H9 (cell line): ENCODE measurements around the gene LEFTY2. TPM values are rescaled to one million over a fixed set of nuclear protein-coding genes. Genes with fewer than 3 reads are reported as not detected.

ENCODE experiments used
- DNase-seq: peaks from one replicate; pipeline ENCODE4 v3.0.0-alpha.2; 2017
- H2AFZ ChIP-seq: one replicate; pipeline ENCODE4 v1.6.1; 2013; ENCODE audit warnings: mild to moderate bottlenecking, low read length, control low read depth, moderate library complexity
- H2AK5ac ChIP-seq: 2 replicates; pipeline ENCODE4 v1.6.1; 2013; ENCODE audit warnings: low read length, control low read depth, mixed read lengths; ENCODE audit not compliant: insufficient read length
- H2BK120ac ChIP-seq: one replicate; pipeline ENCODE4 v1.6.1; 2013; ENCODE audit warnings: low read depth, mild to moderate bottlenecking, low read length, control low read depth, inconsistent platforms; ENCODE audit not compliant: poor library complexity, severe bottlenecking
- H2BK12ac ChIP-seq: 2 replicates; pipeline ENCODE4 v1.6.1; 2013; ENCODE audit warnings: low read length, control low read depth, mixed read lengths, low read depth; ENCODE audit not compliant: insufficient read length
- H2BK15ac ChIP-seq: 2 replicates; pipeline ENCODE4 v1.6.1; 2013; ENCODE audit warnings: low read depth, low read length, control low read depth
- H2BK20ac ChIP-seq: one replicate; pipeline ENCODE4 v1.6.1; 2013; ENCODE audit warnings: low read depth, mild to moderate bottlenecking, low read length, control low read depth, inconsistent platforms; ENCODE audit not compliant: poor library complexity, severe bottlenecking
- H2BK5ac ChIP-seq: 2 replicates; pipeline ENCODE4 v1.6.1; 2013; ENCODE audit warnings: low read length, control low read depth, mixed read lengths; ENCODE audit not compliant: insufficient read length
- H3K14ac ChIP-seq: 2 replicates; pipeline ENCODE4 v1.6.1; 2013; ENCODE audit warnings: low read length, control low read depth; ENCODE audit not compliant: insufficient read depth
- H3K18ac ChIP-seq: 2 replicates; pipeline ENCODE4 v1.6.1; 2013; ENCODE audit warnings: low read depth, mild to moderate bottlenecking, mixed read lengths, low read length, control low read depth; ENCODE audit not compliant: insufficient read length
- H3K23ac ChIP-seq: 2 replicates; pipeline ENCODE4 v1.6.1; 2013; ENCODE audit warnings: low read length, control low read depth, mixed read lengths, low read depth; ENCODE audit not compliant: insufficient read length
- H3K23me2 ChIP-seq: 2 replicates; pipeline ENCODE4 v1.6.1; 2013; ENCODE audit warnings: low read depth, mild to moderate bottlenecking, mixed read lengths, low read length, control low read depth; ENCODE audit not compliant: insufficient read length, poor library complexity, severe bottlenecking
- H3K27ac ChIP-seq: 2 replicates; pipeline ENCODE4 v1.5.1; 2013; ENCODE audit warnings: low read length, control low read depth, mixed read lengths, low read depth; ENCODE audit not compliant: insufficient read length
- H3K27me3 ChIP-seq: 2 replicates; pipeline ENCODE4 v1.6.1; 2013; ENCODE audit warnings: low read length, control low read depth, inconsistent platforms; ENCODE audit not compliant: insufficient read depth
- H3K4ac ChIP-seq: 2 replicates; pipeline ENCODE4 v1.6.1; 2013; ENCODE audit warnings: low read depth, mild to moderate bottlenecking, control low read depth, inconsistent platforms, low read length, moderate library complexity
- H3K4me1 ChIP-seq: 2 replicates; pipeline ENCODE4 v1.6.1; 2013; ENCODE audit warnings: low read length, control low read depth, inconsistent platforms; ENCODE audit not compliant: insufficient read depth
- H3K4me2 ChIP-seq: 2 replicates; pipeline ENCODE4 v1.6.1; 2013; ENCODE audit warnings: low read length, control low read depth, mixed read lengths; ENCODE audit not compliant: insufficient read length, insufficient read depth
- H3K56ac ChIP-seq: 2 replicates; pipeline ENCODE4 v1.6.1; 2013; ENCODE audit warnings: low read depth, mild to moderate bottlenecking, mixed read lengths, low read length, control low read depth; ENCODE audit not compliant: insufficient read length
- H3K79me1 ChIP-seq: 2 replicates; pipeline ENCODE4 v1.6.1; 2013; ENCODE audit warnings: low read depth, mild to moderate bottlenecking, moderate library complexity, low read length, control low read depth, inconsistent platforms; ENCODE audit not compliant: insufficient read depth, poor library complexity, severe bottlenecking
- H3K79me2 ChIP-seq: 2 replicates; pipeline ENCODE4 v1.6.1; 2013; ENCODE audit warnings: low read length, control low read depth, inconsistent platforms; ENCODE audit not compliant: insufficient read depth
- H3K9ac ChIP-seq: 2 replicates; pipeline ENCODE4 v1.6.1; 2013; ENCODE audit warnings: low read length, control low read depth, mixed read lengths; ENCODE audit not compliant: insufficient read length; ENCODE audit errors: extremely low read depth
- H3K9me3 ChIP-seq: one replicate; pipeline ENCODE4 v1.6.1; 2013; ENCODE audit warnings: low read depth, low read length, inconsistent platforms; ENCODE audit not compliant: control insufficient read depth
- H3T11ph ChIP-seq: one replicate; pipeline ENCODE4 v1.6.1; 2013; ENCODE audit warnings: mild to moderate bottlenecking, low read length, control low read depth, inconsistent platforms
- H4K20me1 ChIP-seq: one replicate; pipeline ENCODE4 v1.6.1; 2013; ENCODE audit not compliant: control insufficient read depth, insufficient read length, insufficient read depth
- H4K5ac ChIP-seq: 2 replicates; pipeline ENCODE4 v1.6.1; 2013; ENCODE audit warnings: low read depth, mild to moderate bottlenecking, mixed read lengths, low read length, control low read depth; ENCODE audit not compliant: insufficient read length
- H4K8ac ChIP-seq: replicated peaks from 2 replicates; pipeline ENCODE4 v1.6.1; 2013; ENCODE audit warnings: low read length, control low read depth, mixed read lengths, low read depth; ENCODE audit not compliant: insufficient read length
- H4K91ac ChIP-seq: 2 replicates; pipeline ENCODE4 v1.6.1; 2013; ENCODE audit warnings: low read depth, mild to moderate bottlenecking, moderate library complexity, mixed read lengths, low read length, control low read depth; ENCODE audit not compliant: insufficient read length
- H3K27ac Mint-ChIP-seq, 3 experiments: 2 replicates in 2 of 3; 3 replicates in 1 of 3; pipeline ENCODE4 v1.8.0; 2020 to 2021; ENCODE audit warnings: mixed read lengths in 3 of 3, mild to moderate bottlenecking in 1 of 3, moderate library complexity in 1 of 3
- H3K27me3 Mint-ChIP-seq: 2 replicates; pipeline ENCODE4 v1.8.0; 2021; ENCODE audit warnings: low read depth, mild to moderate bottlenecking, moderate library complexity, mixed read lengths
- H3K36me3 Mint-ChIP-seq, 3 experiments: 2 replicates in 2 of 3; 3 replicates in 1 of 3; pipeline ENCODE4 v1.8.0; 2020 to 2021; ENCODE audit warnings: low read depth in 3 of 3, mixed read lengths in 3 of 3; ENCODE audit not compliant: insufficient read depth in 1 of 3
- H3K4me1 Mint-ChIP-seq, 2 experiments: 2 replicates each; pipeline ENCODE4 v1.8.0; 2020; ENCODE audit warnings: mixed read lengths in 2 of 2
- H3K4me3 Mint-ChIP-seq, 2 experiments: 2 replicates in 1 of 2; 3 replicates in 1 of 2; pipeline ENCODE4 v1.8.0; 2020 to 2021; ENCODE audit warnings: mild to moderate bottlenecking in 2 of 2, mixed read lengths in 2 of 2, moderate library complexity in 1 of 2
- H3K9me3 Mint-ChIP-seq, 2 experiments: 2 replicates in 1 of 2; 3 replicates in 1 of 2; pipeline ENCODE4 v1.8.0; 2020; ENCODE audit warnings: mild to moderate bottlenecking in 2 of 2, mixed read lengths in 2 of 2, moderate library complexity in 1 of 2
- WGBS: extraction: QIAGEN DNeasy Blood & Tissue Kit; methylation state at CpG from one replicate; pipeline ENCODE4 v1.1.7; 2013; ENCODE audit warnings: missing lambda C conversion rate, low lambda C conversion rate, mixed read lengths; ENCODE audit not compliant: insufficient read length; ENCODE audit errors: extremely low coverage; 5-methylcytosine and 5-hydroxymethylcytosine counted together
- total RNA-seq: library from RNA; stranded (reverse); gene quantifications from 2 replicates; pipeline ENCODE4 v1.2.1, GENCODE V29; 2021
- TF ChIP-seq, protein P1 (sequence below): fragments of 200-600 bp; sonication (generic); conservative IDR thresholded peaks from 3 replicates; pipeline ENCODE4 v1.8.0; 2021; ENCODE audit warnings: antibody characterized with exemption, mild to moderate bottlenecking

Gene LEFTY2
- total RNA-seq, 1 experiment from 2014 or later: 16.3 TPM

DNA sequence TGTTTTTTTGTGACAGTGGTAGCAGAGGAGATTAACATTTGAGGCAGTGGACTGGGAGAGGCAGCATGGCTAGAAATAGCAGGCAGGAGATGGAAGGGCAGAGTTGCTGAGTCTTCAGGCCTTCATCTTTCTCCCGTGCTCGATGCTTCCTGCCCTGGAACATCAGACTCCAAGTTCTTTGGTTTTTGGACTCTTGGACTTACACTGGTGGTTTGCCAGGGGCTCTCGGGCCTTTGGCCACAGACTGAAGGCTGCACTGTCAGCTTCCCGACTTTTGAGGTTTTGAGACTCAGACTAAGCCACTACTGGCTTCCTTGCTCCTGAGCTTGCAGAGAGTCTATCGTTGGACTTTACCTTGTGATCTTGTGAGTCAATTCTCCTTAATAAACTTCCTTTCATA lies 24.2 kb upstream of the LEFTY2 start:
- H4K5ac ChIP-seq: no peak overlapping the region
- H4K20me1 ChIP-seq: no peaks in the 10 kb centered on the region
- H3K36me3 Mint-ChIP-seq: no peaks in the 10 kb centered on the region; a peak in 1 of 7 replicates
- H4K8ac ChIP-seq: no peak overlapping the region
- no peak overlapping the region for H2BK15ac ChIP-seq
- no peak overlapping the region for H2BK120ac ChIP-seq
- no peak overlapping the region for H2AFZ ChIP-seq
- H3K23ac ChIP-seq: no peak overlapping the region
- H3K23me2 ChIP-seq: no peaks in the 10 kb centered on the region
- no peaks in the 10 kb centered on the region for H3K4me1 ChIP-seq
- no peak overlapping the region for H4K91ac ChIP-seq
- no peak overlapping the region for H3K27ac ChIP-seq
- H3K79me2 ChIP-seq: no peaks in the 10 kb centered on the region
- peaks cover 0 to 4% of the 10 kb centered on the region in 2 experiments; a peak in 3 of 5 replicates for H3K9me3 Mint-ChIP-seq
- no peak overlapping the region for H2AK5ac ChIP-seq
- no CpG with 5 or more reads among the region's 5 CpGs for WGBS
- H3K27me3 ChIP-seq: no peaks in the 10 kb centered on the region
- H3K14ac ChIP-seq: no peak overlapping the region
- no peak overlapping the region for H3K9ac ChIP-seq
- no peak overlapping the region for H3K4me3 Mint-ChIP-seq
- H3K79me1 ChIP-seq: no peaks in the 10 kb centered on the region
- H3K56ac ChIP-seq: no peak overlapping the region
- no peak overlapping the region for H2BK12ac ChIP-seq
- H3K4me1 Mint-ChIP-seq: peaks cover 4 to 5% of the 10 kb centered on the region in 2 experiments; a peak in 2 of 4 replicates
- no peak overlapping the region for H2BK20ac ChIP-seq
- no peak for DNase-seq
- TF ChIP-seq, protein P1, sequence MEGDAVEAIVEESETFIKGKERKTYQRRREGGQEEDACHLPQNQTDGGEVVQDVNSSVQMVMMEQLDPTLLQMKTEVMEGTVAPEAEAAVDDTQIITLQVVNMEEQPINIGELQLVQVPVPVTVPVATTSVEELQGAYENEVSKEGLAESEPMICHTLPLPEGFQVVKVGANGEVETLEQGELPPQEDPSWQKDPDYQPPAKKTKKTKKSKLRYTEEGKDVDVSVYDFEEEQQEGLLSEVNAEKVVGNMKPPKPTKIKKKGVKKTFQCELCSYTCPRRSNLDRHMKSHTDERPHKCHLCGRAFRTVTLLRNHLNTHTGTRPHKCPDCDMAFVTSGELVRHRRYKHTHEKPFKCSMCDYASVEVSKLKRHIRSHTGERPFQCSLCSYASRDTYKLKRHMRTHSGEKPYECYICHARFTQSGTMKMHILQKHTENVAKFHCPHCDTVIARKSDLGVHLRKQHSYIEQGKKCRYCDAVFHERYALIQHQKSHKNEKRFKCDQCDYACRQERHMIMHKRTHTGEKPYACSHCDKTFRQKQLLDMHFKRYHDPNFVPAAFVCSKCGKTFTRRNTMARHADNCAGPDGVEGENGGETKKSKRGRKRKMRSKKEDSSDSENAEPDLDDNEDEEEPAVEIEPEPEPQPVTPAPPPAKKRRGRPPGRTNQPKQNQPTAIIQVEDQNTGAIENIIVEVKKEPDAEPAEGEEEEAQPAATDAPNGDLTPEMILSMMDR: no peak
- H3K9me3 ChIP-seq: no peaks in the 10 kb centered on the region
- H3K27ac Mint-ChIP-seq: no peak overlapping the region
- H3K4me2 ChIP-seq: no peak overlapping the region
- no peak overlapping the region for H3T11ph ChIP-seq
- no peak overlapping the region for H3K4ac ChIP-seq
- H2BK5ac ChIP-seq: no peak overlapping the region
- H3K27me3 Mint-ChIP-seq: no peaks in the 10 kb centered on the region
- H3K18ac ChIP-seq: no peak overlapping the region
